GM12801 (cell line): Measurements from ENCODE around the gene RIBC1.

Source experiments
- CTCF ChIP-seq: IDR thresholded peaks from one replicate; pipeline ENCODE4 v1.5.1; 2011; ENCODE audit warnings: control low read depth; ENCODE audit not compliant: insufficient read length; ENCODE audit errors: extremely low read depth

The RIBC1 gene

GRCh38 chrX:53421772-53422085 is 944 bp upstream of the RIBC1 start:
- TF ChIP-seq CTCF, result no peak

- TF ChIP-seq CTCF, result no peak
Observed at GRCh38 chrX:53422086-53422860, 400 bp upstream of the RIBC1 start, which contains the start of gene SMC1A. TSS of gene SMC1A (minus strand) at chrX:53422654. CDS start at chrX:53422600, 54 bp downstream.

- no peak for TF ChIP-seq CTCF
Observed at GRCh38 chrX:53429755-53430154, 7.1 kb downstream of the RIBC1 start.

- TF ChIP-seq CTCF, result no peak
Observed at GRCh38 chrX:53430231-53430630, 7.6 kb downstream of the RIBC1 start.

GRCh38 chrX:53433651-53434639 is 11.3 kb downstream of the RIBC1 start, which contains the start of gene HSD17B10:
TSS of gene HSD17B10 (minus strand) at chrX:53434370. CDS start at chrX:53434345, 25 bp downstream.
- no peak for TF ChIP-seq CTCF

GRCh38 chrX:53435997-53436396 is 13.3 kb downstream of the RIBC1 start:
- TF ChIP-seq CTCF, result no peak

GRCh38 chrX:53437206-53437605 is 14.5 kb downstream of the RIBC1 start:
- no peak for TF ChIP-seq CTCF
